HG02763 (cell line): ENCODE measurements around the gene LRP5.
"Not testable (repeated sequence)": the region's sequence is repeated elsewhere in the genome, so short reads cannot be mapped to it uniquely, and the experiment has no call there.

ENCODE experiments used
- ATAC-seq: cut with Tn5 transposase; IDR thresholded peaks from one replicate; pipeline ENCODE4 v1.9.1; 2021; ENCODE audit warnings: mild to moderate bottlenecking, moderate library complexity; ENCODE audit not compliant: unreplicated experiment

The LRP5 gene

GRCh38 chr11:68413591-68413999 lies 101.2 kb downstream of the LRP5 start:
- no peak for ATAC-seq

- no peak for ATAC-seq
Observed at GRCh38 chr11:68414496-68415221, 102.3 kb downstream of the LRP5 start.

GRCh38 chr11:68416070-68416578 lies 103.7 kb downstream of the LRP5 start:
- no peak for ATAC-seq

- ATAC-seq = no peak
Observed at GRCh38 chr11:68418648-68419047, 106.3 kb downstream of the LRP5 start.

GRCh38 chr11:68420171-68420570 lies 107.8 kb downstream of the LRP5 start:
- ATAC-seq = no peak

GRCh38 chr11:68423481-68423880 lies 111.1 kb downstream of the LRP5 start:
- ATAC-seq = no peak

- ATAC-seq = no peak
Observed at GRCh38 chr11:68424101-68424632, 111.8 kb downstream of the LRP5 start.

- ATAC-seq = no peak
Observed at GRCh38 chr11:68424981-68425865, 112.8 kb downstream of the LRP5 start.

GRCh38 chr11:68425866-68426380 lies 113.5 kb downstream of the LRP5 start:
- ATAC-seq = no peak

GRCh38 chr11:68429661-68430060 lies 117.3 kb downstream of the LRP5 start:
- no peak for ATAC-seq

GRCh38 chr11:68430384-68430783 lies 118.0 kb downstream of the LRP5 start:
- ATAC-seq = no peak

GRCh38 chr11:68430801-68431200 lies 118.4 kb downstream of the LRP5 start:
- no peak for ATAC-seq

- no peak for ATAC-seq
Observed at GRCh38 chr11:68431984-68432645, 119.7 kb downstream of the LRP5 start.

GRCh38 chr11:68432874-68433273 lies 120.5 kb downstream of the LRP5 start:
- ATAC-seq = no peak

- no peak for ATAC-seq
Observed at GRCh38 chr11:68433541-68433940, 121.2 kb downstream of the LRP5 start.

GRCh38 chr11:68434159-68434558 lies 121.8 kb downstream of the LRP5 start:
- not testable (repeated sequence) for ATAC-seq

- ATAC-seq = no peak
Observed at GRCh38 chr11:68436162-68436888, 123.9 kb downstream of the LRP5 start.

- ATAC-seq = no peak
Observed at GRCh38 chr11:68436985-68437926, 124.9 kb downstream of the LRP5 start.
